HepG2 (cell line): ENCODE results near the gene CAPN13. TPM values are rescaled to one million over a fixed set of nuclear protein-coding genes. Genes with fewer than 3 reads are reported as not detected.

Experiments used
- AHDC1 ChIP-seq: sonication (generic); formaldehyde crosslinking; IDR thresholded peaks from 2 replicates; pipeline ENCODE4 v1.5.1; 2020; ENCODE audit warnings: mild to moderate bottlenecking, missing genetic modification reagents, borderline replicate concordance
- GLMP ChIP-seq: sonication (generic); formaldehyde crosslinking; IDR thresholded peaks from 2 replicates; pipeline ENCODE4 v1.9.0; 2021; ENCODE audit warnings: missing genetic modification reagents, mild to moderate bottlenecking, borderline replicate concordance
- GTF3A ChIP-seq: sonication (generic); formaldehyde crosslinking; conservative IDR thresholded peaks from 2 replicates; pipeline ENCODE4 v1.4.0; 2020; ENCODE audit warnings: mild to moderate bottlenecking, missing genetic modification reagents
- KDM1A ChIP-seq: IDR thresholded peaks from 2 replicates; pipeline ENCODE4 v1.6.1; 2016; ENCODE audit warnings: missing compliant biosample characterization
- MXD3 ChIP-seq: IDR thresholded peaks from 2 replicates; pipeline ENCODE4 v1.6.1; 2016; ENCODE audit warnings: mild to moderate bottlenecking, missing biosample characterization, missing genetic modification reagents
- RERE ChIP-seq: IDR thresholded peaks from 2 replicates; pipeline ENCODE4 v1.6.1; 2016; ENCODE audit warnings: low read depth, missing genetic modification reagents, missing compliant biosample characterization
- RFX1 ChIP-seq: fragments of 450-650 bp; IDR thresholded peaks from 2 replicates; pipeline ENCODE4 v1.6.1; 2017
- SIX1 ChIP-seq: sonication (generic); formaldehyde crosslinking; IDR thresholded peaks from 2 replicates; pipeline ENCODE4 v1.4.0; 2020; ENCODE audit warnings: missing genetic modification reagents, borderline replicate concordance
- SP2 ChIP-seq: sonication (generic); formaldehyde crosslinking; IDR thresholded peaks from 2 replicates; pipeline ENCODE4 v1.5.1; 2020; ENCODE audit warnings: mild to moderate bottlenecking, missing genetic modification reagents
- SYNCRIP ChIP-seq: fragments of 200-400 bp; formaldehyde crosslinking; IDR thresholded peaks from 2 replicates; pipeline ENCODE4 v1.6.1; 2018; ENCODE audit warnings: mild to moderate bottlenecking, low read depth, low read length; ENCODE audit not compliant: insufficient read depth
- ZNF567 ChIP-seq: sonication (generic); formaldehyde crosslinking; IDR thresholded peaks from 2 replicates; pipeline ENCODE4 v1.8.1; 2023; ENCODE audit warnings: mild to moderate bottlenecking, missing genetic modification reagents, borderline replicate concordance
- ZNF724P ChIP-seq: sonication (generic); formaldehyde crosslinking; IDR thresholded peaks from 2 replicates; pipeline ENCODE4 v1.8.0; 2022; ENCODE audit warnings: missing genetic modification reagents, borderline replicate concordance
- ZNF747 ChIP-seq: sonication (generic); formaldehyde crosslinking; IDR thresholded peaks from 2 replicates; pipeline ENCODE4 v1.8.1; 2023; ENCODE audit warnings: missing genetic modification reagents, mild to moderate bottlenecking, borderline replicate concordance
- polyA plus RNA-seq, 8 experiments: library from polyadenylated mRNA; depleted of rRNA in 3 of 8; stranded (reverse) in 7 of 8; unstranded in 1 of 8; fragments of >200 nt; fragmentation: Illumina TruSeq in 4 of 8; extraction: Trizol in 4 of 8; gene quantifications; 2 replicates each; pipeline versions ENCODE4 v1.2.1 to v1.2.3, GENCODE V29; 2011 to 2016; ENCODE audit warnings: low read depth in 4 of 8, missing spikeins in 1 of 8, mixed read lengths in 1 of 8; ENCODE audit not compliant: insufficient read depth in 1 of 8
- total RNA-seq, 5 experiments: library from RNA; depleted of rRNA; stranded (reverse); fragments of >200 nt; fragmentation: Illumina TruSeq; extraction: Trizol; gene quantifications; 2 replicates each; pipeline ENCODE4 v1.2.3, GENCODE V29; 2016; ENCODE audit warnings: low read depth in 1 of 5

The CAPN13 gene
- total and polyA plus RNA-seq, 2 of the 13 experiments (the other 11 are each of a cell fraction or from before 2014, with no cell fraction given) = not detected

GRCh38 chr2:30683236-30683956, 123.8 kb downstream of the CAPN13 start (continued):
- TF ChIP-seq AHDC1 (CRISPR knock-in tag) (no peak), ZNF747 (no peak), ZNF724P (no peak), SIX1 (CRISPR knock-in tag) (no peak), GLMP (CRISPR knock-in tag) (no peak), GTF3A (CRISPR knock-in tag) (no peak), KDM1A (CRISPR knock-in tag) (no peak), SYNCRIP (no peak), RFX1 (no peak), SP2 (CRISPR knock-in tag) (no peak), RERE (CRISPR knock-in tag) (no peak), MXD3 (CRISPR knock-in tag) (no peak), ZNF567 (CRISPR knock-in tag) (no peak)
